AG10803 (cell line): ENCODE results near the gene TMEM82.

Experiments
- DNase-seq: peaks from one replicate; pipeline ENCODE4 v3.0.0; 2010; ENCODE audit warnings: low read depth
- H3K4me3 ChIP-seq: 2 replicates; pipeline ENCODE4 v1.5.1; 2011; ENCODE audit warnings: mild to moderate bottlenecking, low read length, control low read depth
- TF ChIP-seq, protein P1 (sequence below): conservative IDR thresholded peaks from 2 replicates; pipeline ENCODE4 v1.5.1; 2011; ENCODE audit warnings: mild to moderate bottlenecking, low read length, control low read depth, inconsistent platforms

Gene TMEM82

DNA sequence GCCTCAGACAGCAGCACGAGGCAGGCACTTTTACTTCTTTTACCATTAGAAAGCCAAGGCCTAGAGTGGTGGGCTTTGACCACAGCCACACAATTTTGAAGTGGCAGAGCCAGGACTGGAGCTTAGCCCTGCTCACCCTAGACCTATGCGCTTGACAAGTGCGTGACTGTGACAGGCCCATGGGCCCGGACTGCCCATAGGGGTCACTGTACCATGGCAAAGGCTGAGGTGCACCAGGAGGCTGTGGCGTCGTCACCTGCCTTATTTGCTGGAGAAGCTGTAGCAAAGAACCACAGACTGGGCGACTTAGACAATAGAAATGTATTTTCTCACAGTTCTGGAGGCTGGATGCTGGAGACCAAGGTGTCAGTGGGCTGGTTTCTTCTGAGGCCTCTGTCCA, 2.6 kb upstream of the TMEM82 start:
- DNase-seq, result no peak
- TF ChIP-seq, protein P1, sequence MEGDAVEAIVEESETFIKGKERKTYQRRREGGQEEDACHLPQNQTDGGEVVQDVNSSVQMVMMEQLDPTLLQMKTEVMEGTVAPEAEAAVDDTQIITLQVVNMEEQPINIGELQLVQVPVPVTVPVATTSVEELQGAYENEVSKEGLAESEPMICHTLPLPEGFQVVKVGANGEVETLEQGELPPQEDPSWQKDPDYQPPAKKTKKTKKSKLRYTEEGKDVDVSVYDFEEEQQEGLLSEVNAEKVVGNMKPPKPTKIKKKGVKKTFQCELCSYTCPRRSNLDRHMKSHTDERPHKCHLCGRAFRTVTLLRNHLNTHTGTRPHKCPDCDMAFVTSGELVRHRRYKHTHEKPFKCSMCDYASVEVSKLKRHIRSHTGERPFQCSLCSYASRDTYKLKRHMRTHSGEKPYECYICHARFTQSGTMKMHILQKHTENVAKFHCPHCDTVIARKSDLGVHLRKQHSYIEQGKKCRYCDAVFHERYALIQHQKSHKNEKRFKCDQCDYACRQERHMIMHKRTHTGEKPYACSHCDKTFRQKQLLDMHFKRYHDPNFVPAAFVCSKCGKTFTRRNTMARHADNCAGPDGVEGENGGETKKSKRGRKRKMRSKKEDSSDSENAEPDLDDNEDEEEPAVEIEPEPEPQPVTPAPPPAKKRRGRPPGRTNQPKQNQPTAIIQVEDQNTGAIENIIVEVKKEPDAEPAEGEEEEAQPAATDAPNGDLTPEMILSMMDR, result 0 out of 2 replicates have a peak, but pooled peaks have one; percentile 11
- H3K4me3 ChIP-seq, result no peak overlapping the region

DNA sequence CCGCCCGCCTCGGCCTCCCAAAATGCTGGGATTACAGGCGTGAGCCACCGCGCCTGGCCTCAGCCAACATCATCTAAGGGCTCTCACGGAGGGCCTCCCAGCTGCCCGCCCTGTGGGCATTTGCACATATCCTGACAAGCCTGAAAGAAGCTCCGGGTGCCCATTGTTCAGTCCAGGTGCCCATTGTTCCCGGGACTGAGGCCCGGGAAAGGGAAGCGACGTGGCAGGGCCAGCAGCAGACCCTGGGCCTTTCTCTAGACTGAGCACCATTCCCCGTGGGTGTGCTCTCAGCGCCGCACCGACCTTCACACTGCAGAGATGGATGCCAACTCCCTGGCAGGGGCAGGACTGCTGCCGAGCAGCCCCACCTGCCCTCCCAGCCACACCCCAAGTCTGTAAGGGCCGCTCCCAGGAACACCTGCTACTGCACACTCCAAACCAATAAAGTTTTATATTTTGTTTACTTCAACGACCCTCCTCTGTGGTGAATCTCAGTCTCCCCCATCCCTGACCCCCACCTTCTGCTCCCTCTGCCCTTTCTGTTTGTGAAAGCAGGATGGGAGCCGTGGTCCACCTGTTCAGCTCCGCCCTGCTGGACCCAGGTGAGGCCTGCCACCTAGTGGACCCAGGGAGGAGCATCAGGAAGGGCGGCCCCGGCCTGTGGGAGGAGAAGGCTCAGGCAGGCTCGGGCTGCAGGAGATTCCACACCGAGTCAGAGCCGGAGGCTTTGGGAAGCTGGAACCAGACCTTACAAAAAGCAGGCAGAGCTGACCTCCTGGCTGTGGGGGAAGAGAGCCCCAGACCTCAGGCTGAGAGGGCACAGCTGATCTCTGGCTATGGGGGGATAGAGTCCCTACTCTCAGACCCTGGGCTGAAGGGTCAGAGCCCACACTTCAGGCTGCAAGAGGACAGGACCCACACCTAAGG, 1.1 kb upstream of the TMEM82 start:
- DNase-seq, result peak; percentile 48
- TF ChIP-seq, protein P1, result peak; percentile 68
- no peak overlapping the region for H3K4me3 ChIP-seq

- no peak for DNase-seq
- TF ChIP-seq, protein P1, result no peak
- no peak overlapping the region for H3K4me3 ChIP-seq
Observed at GRCh38 chr1:15744122-15744679, 1.9 kb downstream of the TMEM82 start.

GRCh38 chr1:15747378-15747777, 5.1 kb downstream of the TMEM82 start:
- no peak for DNase-seq
- no peak overlapping the region for H3K4me3 ChIP-seq
- TF ChIP-seq, protein P1, result no peak

DNA sequence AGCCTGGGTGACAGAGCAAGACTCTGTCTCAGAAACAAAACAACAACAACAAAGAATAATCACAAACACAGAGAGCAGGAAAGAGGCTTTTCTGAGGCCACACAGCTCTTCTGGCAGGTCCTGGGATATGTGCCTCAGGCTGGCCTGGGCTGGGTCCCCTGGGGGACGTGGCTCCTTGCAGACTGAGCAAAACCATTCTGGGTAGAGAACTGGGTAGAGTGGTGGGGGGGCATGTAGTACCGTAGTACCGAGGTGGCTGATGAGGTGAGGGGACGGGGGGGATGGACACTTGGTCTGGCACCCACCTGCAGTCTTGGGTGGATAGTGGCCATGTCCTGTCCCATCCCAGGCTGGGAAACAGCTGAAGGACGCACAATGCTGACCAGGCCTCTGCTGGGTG, 6.0 kb downstream of the TMEM82 start:
- TF ChIP-seq, protein P1, result no peak
- H3K4me3 ChIP-seq, result no peak overlapping the region
- DNase-seq, result no peak

DNA sequence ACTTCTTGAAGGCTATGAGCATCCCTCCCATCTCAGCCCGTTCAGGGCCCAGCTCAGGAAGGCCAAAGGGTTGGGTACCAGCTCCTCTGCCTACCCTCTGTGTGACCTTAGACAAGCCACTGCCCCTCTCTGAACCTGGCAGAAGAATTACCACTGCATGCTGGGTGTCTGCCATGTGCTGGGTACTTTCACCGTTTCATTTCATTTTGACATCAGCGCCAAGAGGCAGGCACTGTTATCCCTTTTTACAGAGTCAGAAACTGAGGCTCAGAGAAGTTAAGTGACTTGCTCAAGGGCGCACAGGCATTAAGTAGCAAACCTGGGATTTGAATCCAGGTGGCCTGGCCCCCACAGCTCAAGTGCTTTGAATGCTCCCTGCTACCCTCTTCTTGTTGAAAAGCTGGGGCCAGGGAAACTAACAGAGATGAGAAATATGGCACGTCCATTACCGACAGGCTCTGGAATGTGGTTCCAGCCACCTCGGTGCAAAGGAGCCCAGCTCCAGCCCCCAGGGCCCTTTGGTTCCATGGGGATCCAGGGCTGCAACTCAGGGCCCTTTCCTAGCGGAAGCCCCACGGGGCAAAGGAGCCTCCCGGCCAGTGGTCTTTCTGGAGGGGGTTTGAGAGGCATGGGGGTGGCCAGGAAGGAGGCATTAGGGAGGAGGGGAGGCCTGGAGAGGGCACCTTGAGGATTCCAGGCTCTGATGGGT, 6.5 kb downstream of the TMEM82 start:
- H3K4me3 ChIP-seq, result no peak overlapping the region
- TF ChIP-seq, protein P1, result no peak
- DNase-seq, result no peak
